DND-41 (cell line): ENCODE measurements around the gene SNCA.
A peak's percentile ranks its signal among the peaks of the same experiment; 100 is the strongest.

ENCODE experiments used
- ATAC-seq: fragments of 200-7000 bp; cut with Tn5 transposase; 3 replicates; pipeline ENCODE4 v1.9.1; 2021; ENCODE audit warnings: low read depth; ENCODE audit not compliant: insufficient read depth
- DNase-seq: peaks from one replicate; pipeline ENCODE4 v3.0.0-alpha.2; 2020
- H2AFZ ChIP-seq: 2 replicates; pipeline ENCODE4 v1.6.0; 2012; ENCODE audit warnings: low read depth, low read length
- H3K27ac ChIP-seq: 2 replicates; pipeline ENCODE4 v1.5.1; 2012; ENCODE audit warnings: low read length, inconsistent platforms
- H3K27me3 ChIP-seq: fragments of 200-600 bp; sonication (generic); 2 replicates; pipeline ENCODE4 v1.6.0; 2012; ENCODE audit warnings: low read length, mild to moderate bottlenecking, inconsistent platforms; ENCODE audit not compliant: insufficient read depth, poor library complexity
- H3K36me3 ChIP-seq: 2 replicates; pipeline ENCODE4 v1.5.1; 2012; ENCODE audit warnings: low read length, inconsistent platforms; ENCODE audit not compliant: insufficient read depth
- H3K4me1 ChIP-seq: 2 replicates; pipeline ENCODE4 v1.5.1; 2012; ENCODE audit warnings: mild to moderate bottlenecking, low read length; ENCODE audit not compliant: insufficient read depth
- H3K4me2 ChIP-seq: 2 replicates; pipeline ENCODE4 v1.6.0; 2012; ENCODE audit warnings: mild to moderate bottlenecking, moderate library complexity, low read length, inconsistent platforms; ENCODE audit not compliant: insufficient read depth
- H3K4me3 ChIP-seq, 2 experiments: fragments of 200-600 bp in 1 of 2; shearing (Covaris generic) in 1 of 2; 2 replicates each; pipeline ENCODE4 v1.5.1; 2012 to 2016; ENCODE audit warnings: inconsistent platforms in 2 of 2, low read length in 2 of 2, mild to moderate bottlenecking in 2 of 2, low read depth in 1 of 2, moderate library complexity in 1 of 2
- H3K79me2 ChIP-seq: 2 replicates; pipeline ENCODE4 v1.6.0; 2012; ENCODE audit warnings: low read length, inconsistent platforms; ENCODE audit not compliant: insufficient read depth
- H3K9ac ChIP-seq: 2 replicates; pipeline ENCODE4 v1.6.0; 2012; ENCODE audit warnings: low read depth, mild to moderate bottlenecking, inconsistent platforms, low read length, moderate library complexity
- H3K9me3 ChIP-seq: 2 replicates; pipeline ENCODE4 v1.5.1; 2012; ENCODE audit warnings: low read length, moderate library complexity, mild to moderate bottlenecking, inconsistent platforms; ENCODE audit not compliant: insufficient read depth, severe bottlenecking
- H4K20me1 ChIP-seq: 2 replicates; pipeline ENCODE4 v1.6.0; 2012; ENCODE audit warnings: low read length; ENCODE audit not compliant: insufficient read depth
- CTCF ChIP-seq: IDR thresholded peaks from 2 replicates; pipeline ENCODE4 v1.5.1; 2012; ENCODE audit warnings: borderline replicate concordance, low read length, moderate library complexity, mild to moderate bottlenecking; ENCODE audit not compliant: poor library complexity, severe bottlenecking; ENCODE audit errors: extremely low read depth
- EZH2 ChIP-seq: IDR thresholded peaks from 3 replicates; pipeline ENCODE4 v1.6.1; 2012; ENCODE audit warnings: borderline replicate concordance, low read depth, mild to moderate bottlenecking, moderate library complexity, low read length, inconsistent platforms; ENCODE audit not compliant: severe bottlenecking

The SNCA gene

GRCh38 chr4:89767924-89768323 lies 69.0 kb downstream of the SNCA start:
- DNase-seq (no peak), ATAC-seq (no peak)
- H3K4me3 ChIP-seq: no peak overlapping the region
- H3K9me3 ChIP-seq: no peaks in the 10 kb centered on the region
- H3K4me2 ChIP-seq: no peak overlapping the region
- H3K27ac ChIP-seq: no peak overlapping the region
- TF ChIP-seq CTCF: no peak
- no peak for TF ChIP-seq EZH2
- H4K20me1 ChIP-seq: no peaks in the 10 kb centered on the region
- H2AFZ ChIP-seq: no peak overlapping the region
- no peaks in the 10 kb centered on the region for H3K79me2 ChIP-seq
- no peak overlapping the region for H3K9ac ChIP-seq
- no peaks in the 10 kb centered on the region for H3K36me3 ChIP-seq
- no peaks in the 10 kb centered on the region for H3K4me1 ChIP-seq
- H3K27me3 ChIP-seq: no peaks in the 10 kb centered on the region

- no peak overlapping the region for H2AFZ ChIP-seq
- no peaks in the 10 kb centered on the region for H3K4me1 ChIP-seq
- DNase-seq: no peak
- no peak overlapping the region for H3K4me2 ChIP-seq
- TF ChIP-seq EZH2: no peak
- no peak for TF ChIP-seq CTCF
- H3K9me3 ChIP-seq: no peaks in the 10 kb centered on the region
- no peak overlapping the region for H3K4me3 ChIP-seq
- H3K9ac ChIP-seq: no peak overlapping the region
- H3K27ac ChIP-seq: no peak overlapping the region
- H3K27me3 ChIP-seq: no peaks in the 10 kb centered on the region
- H4K20me1 ChIP-seq: peaks cover 4% of the 10 kb centered on the region; the same call in 1 of the 2 replicates
- no peaks in the 10 kb centered on the region for H3K79me2 ChIP-seq
- peak; percentile 22; the same call in 1 of the 3 replicates for ATAC-seq
- H3K36me3 ChIP-seq: no peaks in the 10 kb centered on the region
Observed at GRCh38 chr4:89765966-89766365, 71.0 kb downstream of the SNCA start.

- no peak overlapping the region for H3K9ac ChIP-seq
- no peak overlapping the region for H3K4me2 ChIP-seq
- TF ChIP-seq EZH2 (no peak), CTCF (no peak)
- ATAC-seq (no peak), DNase-seq (no peak)
- no peaks in the 10 kb centered on the region for H3K79me2 ChIP-seq
- H3K27me3 ChIP-seq: no peaks in the 10 kb centered on the region
- no peak overlapping the region for H3K27ac ChIP-seq
- H3K4me3 ChIP-seq: no peak overlapping the region
- no peaks in the 10 kb centered on the region for H3K9me3 ChIP-seq
- no peaks in the 10 kb centered on the region for H3K4me1 ChIP-seq
- no peak overlapping the region for H2AFZ ChIP-seq
- peaks cover 4% of the 10 kb centered on the region; the same call in 1 of the 2 replicates for H4K20me1 ChIP-seq
- H3K36me3 ChIP-seq: no peaks in the 10 kb centered on the region
Observed at GRCh38 chr4:89765528-89765927, 71.4 kb downstream of the SNCA start.

GRCh38 chr4:89762311-89762710 lies 74.7 kb downstream of the SNCA start:
- H3K36me3 ChIP-seq: no peaks in the 10 kb centered on the region
- H2AFZ ChIP-seq: no peak overlapping the region
- no peak overlapping the region for H3K9ac ChIP-seq
- ATAC-seq (no peak), DNase-seq (no peak)
- no peak overlapping the region for H3K4me3 ChIP-seq
- no peak overlapping the region for H3K27ac ChIP-seq
- peaks cover 4% of the 10 kb centered on the region; the same call in 1 of the 2 replicates for H4K20me1 ChIP-seq
- TF ChIP-seq EZH2: no peak
- TF ChIP-seq CTCF: no peak
- H3K4me1 ChIP-seq: no peaks in the 10 kb centered on the region
- H3K79me2 ChIP-seq: no peaks in the 10 kb centered on the region
- no peaks in the 10 kb centered on the region for H3K27me3 ChIP-seq
- H3K4me2 ChIP-seq: no peak overlapping the region
- H3K9me3 ChIP-seq: no peaks in the 10 kb centered on the region
